GM20431 (cell line): ENCODE data around the gene SYTL2.

Experiments used
- in situ Hi-C: fragments of 300-500 bp; cut with MseI, MboI; formaldehyde crosslinking; loops from one replicate; pipeline ENCODE4 v1.15.0; 2020; ENCODE audit warnings: low sequenced_read_pairs; ENCODE audit not compliant: unreplicated experiment

SYTL2 gene

GRCh38 chr11:85745626-85746025, 65.3 kb downstream of the SYTL2 start:
- in situ Hi-C loops = no loop called here

DNA sequence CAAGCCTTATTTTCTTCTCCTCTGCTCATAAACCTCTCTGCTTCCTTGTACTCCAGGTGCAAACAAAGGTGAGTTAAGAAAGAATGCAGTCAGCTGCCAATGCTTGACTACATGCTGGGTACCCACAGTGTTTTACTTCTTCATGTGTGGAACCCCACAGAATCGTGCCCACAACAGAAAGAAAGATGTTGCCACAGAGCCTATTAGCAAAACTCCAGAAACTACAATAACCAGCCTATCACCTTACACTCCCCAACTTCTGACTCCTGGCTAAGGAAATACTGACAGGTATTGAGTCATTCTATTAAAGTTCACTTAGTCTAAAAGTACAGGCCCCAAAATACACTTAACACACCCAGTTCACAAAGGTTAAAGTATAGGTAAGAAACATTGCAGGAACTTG, 68.1 kb downstream of the SYTL2 start:
- in situ Hi-C loops = no loop called here

DNA sequence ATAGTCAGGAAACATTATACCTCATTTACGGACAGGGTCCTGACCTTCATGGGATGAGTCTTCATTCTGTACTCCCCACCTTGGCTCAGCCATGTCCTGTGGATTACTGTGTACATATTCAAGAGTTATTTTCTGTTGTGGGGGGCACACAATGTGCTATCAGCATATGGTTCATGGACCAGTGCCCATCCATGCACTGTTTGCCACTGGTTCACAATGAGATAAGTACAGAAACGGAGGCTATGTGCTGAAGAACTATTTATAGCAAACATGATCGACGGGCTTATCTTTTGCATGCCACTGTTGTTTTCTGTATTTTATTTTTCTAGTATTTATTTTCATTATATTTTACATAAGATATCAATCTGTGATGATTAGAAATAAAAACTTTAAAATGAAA, 68.6 kb downstream of the SYTL2 start:
- in situ Hi-C loops = no loop called here

DNA sequence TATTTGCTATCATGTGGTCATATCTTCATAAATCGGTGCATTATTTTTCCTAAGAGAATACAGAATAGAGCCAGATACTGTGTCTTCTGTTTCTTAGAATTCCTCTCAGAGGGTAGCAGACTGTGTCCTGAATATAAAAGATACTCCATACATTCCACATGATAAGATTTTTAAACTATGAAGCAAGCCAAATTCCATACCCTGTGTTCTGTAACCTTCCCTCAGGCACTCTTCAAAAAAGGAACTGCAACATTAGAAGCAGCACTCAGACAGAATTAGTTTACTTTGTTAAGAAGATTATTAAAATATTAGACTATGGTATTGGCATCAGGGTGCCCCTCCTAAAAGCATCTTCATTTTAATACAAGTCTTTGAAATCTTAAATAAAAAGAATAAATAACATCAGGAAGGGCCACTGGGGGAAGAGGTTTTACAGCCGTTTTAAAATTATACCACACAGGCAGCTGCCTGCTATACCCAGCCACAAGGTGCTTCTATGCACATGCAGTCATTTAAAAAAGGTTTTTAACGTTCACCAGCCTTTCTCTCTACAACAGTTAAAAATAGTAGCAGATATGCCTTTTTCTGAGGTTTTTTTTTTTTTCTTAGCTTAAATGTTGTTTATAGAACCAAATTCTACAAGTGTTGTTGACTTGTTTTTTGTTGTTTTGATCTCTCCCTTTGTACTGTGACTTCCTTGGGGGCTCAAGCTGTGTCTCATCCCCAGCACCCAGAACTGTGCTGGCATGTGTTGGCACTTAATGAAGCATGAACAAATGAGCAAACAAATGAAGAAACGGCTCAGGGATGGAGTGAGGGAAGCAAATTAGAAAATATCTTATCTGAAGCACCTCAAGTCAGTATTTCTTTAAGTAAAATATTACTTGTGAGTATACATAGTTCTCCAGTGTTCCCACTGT, 70.2 kb downstream of the SYTL2 start:
- in situ Hi-C loops = no loop called here

- in situ Hi-C loops = no loop called here
Observed at GRCh38 chr11:85737738-85738137, 73.2 kb downstream of the SYTL2 start.

DNA sequence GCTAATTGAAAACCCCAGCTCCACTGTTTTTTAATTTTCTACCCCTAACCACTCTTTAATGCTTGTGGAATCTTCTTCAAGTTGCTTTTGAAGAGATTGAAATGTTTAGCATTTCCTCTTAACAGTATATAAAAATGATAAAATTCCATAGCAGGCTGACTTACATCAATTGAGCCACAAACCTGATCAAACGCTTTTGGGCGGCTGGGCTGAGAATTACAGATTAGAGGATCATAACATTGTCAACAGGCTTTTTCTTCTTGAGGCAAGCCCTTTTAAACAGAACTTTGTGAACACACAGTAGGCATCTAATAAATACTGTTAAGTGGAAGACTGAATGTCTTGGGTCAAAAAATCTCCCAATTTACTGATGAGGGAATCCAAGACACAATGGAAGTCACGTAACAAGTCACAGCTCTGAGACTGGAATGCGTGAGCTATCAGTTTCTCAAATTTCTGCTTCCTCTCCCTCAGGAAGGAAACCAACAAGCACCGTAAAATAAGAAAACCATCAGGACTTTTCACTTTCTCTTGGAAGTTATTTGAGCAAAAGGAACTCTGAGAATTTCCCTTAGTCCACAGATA, 75.0 kb downstream of the SYTL2 start:
- in situ Hi-C loops = no loop called here

DNA sequence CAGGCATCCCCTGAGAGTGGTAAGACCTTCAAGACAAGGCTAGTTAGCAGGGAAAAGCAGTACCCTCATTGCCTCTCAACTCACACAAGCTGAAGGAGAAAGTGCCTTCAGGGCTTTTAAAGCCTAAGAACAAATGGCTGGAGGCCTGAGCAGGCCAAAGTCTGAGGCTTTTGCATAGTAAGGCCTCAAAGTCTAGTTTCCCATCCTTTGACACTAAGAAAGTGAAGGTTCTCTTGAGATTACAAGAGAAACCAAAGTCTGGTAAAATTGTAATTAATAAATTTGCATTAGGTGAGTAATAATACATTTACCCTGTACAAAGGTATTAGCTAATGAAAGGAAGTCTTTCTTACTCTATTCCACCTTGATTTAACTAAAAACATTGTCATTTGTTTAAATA, 78.0 kb downstream of the SYTL2 start:
- in situ Hi-C loops = no loop called here

DNA sequence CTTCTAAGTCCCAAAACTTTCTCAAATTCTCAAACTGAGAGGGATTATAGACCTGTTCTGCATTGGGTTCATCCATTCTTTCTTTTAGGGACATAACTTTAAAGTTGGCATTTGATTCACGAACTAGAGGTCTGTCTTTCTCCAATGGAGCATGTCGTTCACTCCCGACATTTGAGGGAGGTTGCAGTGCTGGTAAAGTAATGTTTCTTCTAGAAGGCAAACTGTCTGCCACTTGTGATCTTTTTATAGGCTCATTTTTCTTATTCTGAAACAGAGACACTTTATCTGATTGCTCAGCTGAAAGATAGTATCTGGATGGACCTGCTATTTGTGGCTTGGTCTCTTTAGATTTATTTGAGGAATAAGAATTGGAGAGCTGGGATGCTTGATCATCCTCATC, 84.6 kb downstream of the SYTL2 start:
- in situ Hi-C loops = no loop called here

- in situ Hi-C loops = no loop called here
Observed at GRCh38 chr11:85725510-85726258, 85.3 kb downstream of the SYTL2 start.

DNA sequence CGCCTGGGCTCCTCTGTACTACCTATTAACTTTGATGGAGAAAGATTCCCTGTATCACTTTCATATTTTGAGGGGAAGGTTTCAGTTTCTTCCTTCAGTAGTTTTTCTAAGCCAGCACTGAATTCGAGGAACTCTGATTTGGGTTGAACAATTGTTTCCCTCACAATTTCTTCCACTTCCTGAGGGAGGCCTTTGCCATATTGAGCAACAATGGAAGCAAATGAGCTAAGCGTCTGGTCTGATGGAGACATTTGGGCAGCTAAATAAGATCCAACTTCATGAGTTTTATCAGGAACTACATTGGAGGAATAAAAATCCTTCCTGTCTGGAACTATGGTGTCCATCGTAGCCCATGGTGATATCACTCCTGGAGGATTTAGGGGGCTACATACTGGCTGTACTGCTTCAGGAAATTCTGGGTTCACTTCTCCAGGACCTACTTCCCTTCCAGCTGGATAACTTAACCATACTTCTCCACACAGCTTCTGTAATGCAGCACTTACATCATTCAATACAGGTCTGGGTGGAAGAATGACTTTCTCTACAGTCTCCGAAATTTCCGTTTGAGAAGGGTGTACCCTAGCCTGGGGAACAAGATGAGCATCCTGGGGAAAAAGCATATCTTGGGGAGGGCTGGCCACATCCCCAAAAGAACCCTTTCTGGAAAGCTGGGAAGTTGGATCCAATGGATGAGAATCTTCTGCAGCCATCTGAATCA, 86.0 kb downstream of the SYTL2 start:
- in situ Hi-C loops = no loop called here

DNA sequence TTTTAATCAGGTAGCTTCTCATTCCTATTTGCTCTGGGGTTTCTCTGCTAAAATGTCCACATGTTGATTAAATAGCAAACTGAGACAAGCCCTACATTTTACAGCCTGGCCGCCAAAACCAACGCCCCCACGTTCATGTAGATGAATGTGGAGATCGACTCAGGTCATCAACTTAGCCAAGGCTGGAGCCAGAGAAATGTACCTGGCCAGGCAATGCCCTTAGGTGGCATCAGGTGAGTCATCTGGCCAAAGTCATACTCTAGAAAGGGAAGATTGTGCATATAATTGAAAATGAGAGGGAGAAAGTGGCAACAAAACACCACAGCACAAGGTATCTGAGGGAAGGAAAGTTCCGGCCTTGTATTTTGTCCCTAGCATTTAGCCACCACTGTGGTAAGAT, 87.9 kb downstream of the SYTL2 start:
- in situ Hi-C loops = no loop called here

DNA sequence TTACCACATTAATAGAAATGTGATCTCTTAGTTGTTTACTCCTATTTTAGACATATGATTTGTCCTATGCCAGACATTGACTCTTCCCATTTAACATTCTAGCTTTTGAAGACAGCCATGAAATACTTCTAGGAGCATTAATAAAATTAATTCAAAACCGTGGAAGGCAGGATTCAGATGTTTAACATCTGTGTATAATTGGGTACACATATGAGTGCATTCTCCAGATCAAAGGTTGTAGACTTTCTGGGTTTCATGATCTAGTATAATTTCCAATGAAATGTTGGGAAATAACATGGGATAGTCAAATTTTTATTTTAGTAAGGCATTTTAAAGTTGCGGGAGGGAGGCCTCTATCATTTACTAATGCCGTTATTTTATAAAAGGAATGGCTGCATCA, 89.8 kb downstream of the SYTL2 start:
- in situ Hi-C loops = no loop called here

GRCh38 chr11:85718991-85719807, 91.7 kb downstream of the SYTL2 start:
- in situ Hi-C loops = no loop called here

GRCh38 chr11:85718126-85718943, 92.6 kb downstream of the SYTL2 start:
- in situ Hi-C loops = no loop called here

GRCh38 chr11:85717429-85717828, 93.5 kb downstream of the SYTL2 start:
- in situ Hi-C loops = no loop called here

DNA sequence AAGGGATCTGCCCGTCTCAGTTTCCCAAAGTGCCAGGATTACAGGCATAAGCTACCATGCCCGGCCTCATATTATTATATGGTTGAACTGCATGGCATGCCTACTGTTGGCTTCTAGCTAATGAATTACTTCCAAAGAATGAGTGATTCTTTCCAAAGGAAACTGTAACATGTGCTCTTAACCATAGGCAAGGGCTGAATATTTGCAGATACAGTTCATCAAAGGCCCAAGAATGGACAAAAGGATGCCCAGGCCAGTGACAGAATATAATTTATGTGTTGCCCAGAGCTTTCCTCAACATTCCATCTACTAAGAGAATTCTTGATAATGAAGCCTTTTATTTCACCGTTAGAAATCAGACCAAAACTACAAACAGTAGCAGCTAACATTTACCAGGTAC, 98.0 kb downstream of the SYTL2 start:
- in situ Hi-C loops = no loop called here

- in situ Hi-C loops = no loop called here
Observed at GRCh38 chr11:85710917-85711316, 100.0 kb downstream of the SYTL2 start.

- in situ Hi-C loops = no loop called here
Observed at GRCh38 chr11:85709941-85710702, 100.8 kb downstream of the SYTL2 start.
